B cell (primary cell): ENCODE data around the gene LBX2. TPM values are rescaled to one million over a fixed set of nuclear protein-coding genes. Genes with fewer than 3 reads are reported as not detected.

Source experiments
- ATAC-seq: fragments of 200-7000 bp; cut with Tn5 transposase; one replicate; pipeline ENCODE4 v1.10.0; 2021; ENCODE audit warnings: low read depth, mild to moderate bottlenecking, moderate number of reproducible peaks, moderate library complexity
- CTCF ChIA-PET: fragments of 350-600 bp; sonication (Branson Sonifier 250); formaldehyde crosslinking; loops from one replicate; lab custom pipeline; 2021; ENCODE audit warnings: antibody characterized with exemption, inconsistent platforms; lab: Charles Lee
- POLR2A ChIA-PET: fragments of 350-600 bp; sonication (Branson Sonifier 250); formaldehyde crosslinking; loops from one replicate; lab custom pipeline; 2021; ENCODE audit warnings: antibody characterized with exemption; lab: Charles Lee
- DNase-seq: peaks from one replicate; pipeline ENCODE4 v3.0.0; 2013
- H2AFZ ChIP-seq: 2 replicates; pipeline ENCODE4 v1.6.1; 2012; ENCODE audit warnings: mild to moderate bottlenecking, low read depth, low read length; ENCODE audit not compliant: insufficient read depth, poor library complexity, severe bottlenecking
- H3K27ac ChIP-seq, 2 donors: 1 replicate in 1 of 2; 2 replicates in 1 of 2; pipeline ENCODE4 v1.5.1; 2012 to 2013; ENCODE audit warnings: low read length in 2 of 2, mild to moderate bottlenecking in 2 of 2, moderate library complexity in 1 of 2
- H3K27me3 ChIP-seq, 4 experiments: fragments of 200-600 bp in 1 of 4; sonication (generic) in 1 of 4; replicated peaks in 1 of 4; 1 replicate in 2 of 4; 2 replicates in 2 of 4; pipeline versions ENCODE4 v1.6.1 to v1.7.0; 2013 to 2016; ENCODE audit warnings: low read length in 3 of 4, mild to moderate bottlenecking in 2 of 4, mixed read lengths in 1 of 4, moderate library complexity in 1 of 4; ENCODE audit not compliant: insufficient read depth in 4 of 4, control insufficient read depth in 3 of 4; ENCODE audit errors: control extremely low read depth in 1 of 4
- H3K36me3 ChIP-seq, 2 experiments: replicated peaks in 1 of 2; 1 replicate in 1 of 2; 2 replicates in 1 of 2; pipeline versions ENCODE4 v1.6.1 to v1.7.1; 2013; ENCODE audit warnings: low read length in 1 of 2; ENCODE audit not compliant: insufficient read depth in 2 of 2, control insufficient read depth in 1 of 2; ENCODE audit errors: control extremely low read depth in 1 of 2, extremely low read depth in 1 of 2
- H3K4me1 ChIP-seq, 2 donors: fragments of 200-600 bp in 1 of 2; sonication (generic) in 1 of 2; 1 replicate in 1 of 2; 2 replicates in 1 of 2; pipeline versions ENCODE4 v1.5.1 to v1.6.1; 2013 to 2017; ENCODE audit warnings: low read length in 2 of 2; ENCODE audit not compliant: control insufficient read depth in 2 of 2, insufficient read depth in 2 of 2
- H3K4me2 ChIP-seq: replicated peaks from 2 replicates; pipeline ENCODE3; 2012; ENCODE audit warnings: mild to moderate bottlenecking, low read depth, low read length; ENCODE audit not compliant: poor library complexity, severe bottlenecking
- H3K4me3 ChIP-seq, 5 experiments: fragments of 200-600 bp in 1 of 5; sonication (generic) in 1 of 5; 1 replicate in 3 of 5; 2 replicates in 2 of 5; pipeline versions ENCODE4 v1.5.1 to v1.7.0; 2011 to 2016; ENCODE audit warnings: low read length in 4 of 5, mild to moderate bottlenecking in 4 of 5, low read depth in 2 of 5, control low read depth in 1 of 5, moderate library complexity in 1 of 5; ENCODE audit not compliant: insufficient read depth in 1 of 5; ENCODE audit errors: control extremely low read depth in 1 of 5, extremely low read depth in 1 of 5
- H3K79me2 ChIP-seq: fragments of 200-600 bp; sonication (generic); one replicate; pipeline ENCODE4 v1.6.0; 2016; ENCODE audit warnings: low read length; ENCODE audit not compliant: control insufficient read depth, insufficient read depth
- H3K9ac ChIP-seq: fragments of 200-600 bp; sonication (generic); 2 replicates; pipeline ENCODE4 v1.6.1; 2017; ENCODE audit warnings: mild to moderate bottlenecking, low read length, moderate library complexity
- H3K9me3 ChIP-seq, 3 donors: one replicate each; pipeline versions ENCODE4 v1.6.1 to v1.7.1; 2013; ENCODE audit warnings: low read length in 2 of 3; ENCODE audit not compliant: control insufficient read depth in 2 of 3, insufficient read depth in 1 of 3; ENCODE audit errors: control extremely low read depth in 1 of 3
- H4K20me1 ChIP-seq: 2 replicates; pipeline ENCODE4 v1.6.0; 2012; ENCODE audit warnings: mild to moderate bottlenecking, low read length; ENCODE audit not compliant: insufficient read depth, control insufficient read depth, poor library complexity, severe bottlenecking
- H3K27ac Mint-ChIP-seq: one replicate; pipeline ENCODE4 v1.8.0; 2021; ENCODE audit warnings: mixed read lengths
- H3K27me3 Mint-ChIP-seq: one replicate; pipeline ENCODE4 v1.8.0; 2021; ENCODE audit warnings: mixed read lengths
- H3K4me1 Mint-ChIP-seq: one replicate; pipeline ENCODE4 v1.8.0; 2021; ENCODE audit warnings: mixed read lengths
- H3K4me3 Mint-ChIP-seq: one replicate; pipeline ENCODE4 v1.8.0; 2021; ENCODE audit warnings: mixed read lengths
- H3K9me3 Mint-ChIP-seq: one replicate; pipeline ENCODE4 v1.8.0; 2022; ENCODE audit warnings: mixed read lengths; ENCODE audit not compliant: insufficient read depth
- CTCF ChIP-seq: fragments of 200-600 bp; IDR thresholded peaks from one replicate; pipeline ENCODE4 v1.8.0; 2022; ENCODE audit warnings: antibody characterized with exemption, mild to moderate bottlenecking
- EZH2 ChIP-seq: IDR thresholded peaks from 2 replicates; pipeline ENCODE4 v1.6.1; 2012; ENCODE audit warnings: borderline replicate concordance, low read depth, mild to moderate bottlenecking, moderate library complexity, low read length; ENCODE audit not compliant: insufficient read depth, poor library complexity, severe bottlenecking
- WGBS: methylation state at CpG from one replicate; pipeline ENCODE4 v1.1.5; 2013; ENCODE audit warnings: missing lambda C conversion rate; ENCODE audit not compliant: insufficient coverage; 5-methylcytosine and 5-hydroxymethylcytosine counted together
- intact Hi-C: fragments of 100-400 bp; cut with micrococcal nuclease; formaldehyde crosslinking; loops from one replicate; pipeline ENCODE4 v1.10.0; 2022
- polyA plus RNA-seq: library from polyadenylated mRNA; depleted of rRNA; stranded (reverse); fragments of >200 nt; gene quantifications from 2 replicates; pipeline ENCODE4 v1.2.3, GENCODE V29; 2012
- total RNA-seq, 2 donors: library from RNA; stranded (reverse); fragments of 120-200 nt in 1 of 2; gene quantifications; 1 replicate in 1 of 2; 2 replicates in 1 of 2; pipeline versions ENCODE4 v1.2.3 to v1.2.4, GENCODE V29; 2013 to 2022

The LBX2 gene
- total and polyA plus RNA-seq, 2 donors (not counting 1 experiment from before 2014, with no cell fraction given) = 1.1 to 2.0 TPM

- H3K27ac ChIP-seq = peak within 1 kb of the TSS; percentile 71 to 84
- DNase-seq (peak; percentile 97), ATAC-seq (peak; percentile 90)
- WGBS = 1% methylated on average over 50 of the region's 50 CpGs
- intact Hi-C loops = loop anchor here (1.0 to 2.0 kb wide), 8 partner anchors 11 to 91 kb away; partner anchors contain the start of genes AUP1, C2orf81, DOK1 and HTRA2
- H3K9ac ChIP-seq = peak within 1 kb of the TSS; percentile 91
- H4K20me1 ChIP-seq = peaks cover 48% of the 10 kb centered on the region
- H3K4me2 ChIP-seq = peak within 1 kb of the TSS; percentile 90
- peak within 1 kb of the TSS; percentile 100 for H3K4me3 Mint-ChIP-seq
- H3K27me3 Mint-ChIP-seq = no peaks in the 10 kb centered on the region
- no peaks in the 10 kb centered on the region for H3K9me3 Mint-ChIP-seq
- ChIA-PET CTCF (interaction anchor here (0.7 to 7.1 kb wide), 30 partner anchors 9 to 1082 kb away, joined by 3 to 149 read pairs (median 4); partner anchors contain the start of genes AUP1, DQX1, HTRA2 and INO80B), POLR2A (interaction anchor here (0.8 to 3.8 kb wide), 11 partner anchors 10 to 171 kb away, joined by 3 to 56 read pairs (median 4); partner anchors contain the start of genes AUP1, DQX1, HTRA2 and INO80B)
- H3K4me1 ChIP-seq = peaks cover 21 to 29% of the 10 kb centered on the region in 2 donors
- peaks cover 71% of the 10 kb centered on the region for H3K79me2 ChIP-seq
- no peaks in the 10 kb centered on the region for H3K9me3 ChIP-seq
- peaks cover 34% of the 10 kb centered on the region for H3K4me1 Mint-ChIP-seq
- peak within 1 kb of the TSS; percentile 99 for H3K27ac Mint-ChIP-seq
- H3K4me3 ChIP-seq = peak within 1 kb of the TSS; percentile 74 to 96 (median 88)
- peak within 1 kb of the TSS; percentile 100 for H2AFZ ChIP-seq
- peaks cover 0 to 29% of the 10 kb centered on the region in 2 experiments for H3K36me3 ChIP-seq
- TF ChIP-seq CTCF (peak; percentile 90), EZH2 (no peak)
- no peaks in the 10 kb centered on the region for H3K27me3 ChIP-seq
These were observed 16.4 kb downstream of the LBX2 start, which contains the start of the genes CCDC142 and TTC31 for GRCh38 chr2:74482801-74483674. Gene CCDC142 (minus strand): TSS chr2:74482998. CDS start chr2:74482837, 161 bp downstream. Gene TTC31 (plus strand): TSS chr2:74483081. CDS start chr2:74483096, 15 bp downstream.
